Thoracic aorta (tissue), 2 donors: Measurements from ENCODE around the gene NECAB2. TPM values are rescaled to one million over a fixed set of nuclear protein-coding genes. Genes with fewer than 3 reads are reported as not detected.

Source experiments
- ATAC-seq: fragments of 150-250 bp; one replicate; pipeline ENCODE4 v1.8.0; 2017; ENCODE audit warnings: low read depth; ENCODE audit not compliant: insufficient number of reproducible peaks, low FRiP score
- DNase-seq: peaks from one replicate; pipeline ENCODE4 v3.0.0-alpha.2; 2020; ENCODE audit warnings: low spot score
- H3K27ac ChIP-seq, 2 donors: fragments of 200-600 bp; sonication (generic); 1 replicate in 1 of 2; 2 replicates in 1 of 2; pipeline ENCODE4 v1.5.1; 2016; ENCODE audit warnings: mild to moderate bottlenecking in 2 of 2, moderate library complexity in 2 of 2
- H3K27me3 ChIP-seq: fragments of 200-600 bp; sonication (generic); replicated peaks from 2 replicates; pipeline ENCODE4 v1.6.0; 2016; ENCODE audit warnings: mild to moderate bottlenecking; ENCODE audit not compliant: insufficient read depth
- H3K36me3 ChIP-seq: fragments of 200-600 bp; sonication (generic); one replicate; pipeline ENCODE4 v1.5.1; 2016
- H3K4me1 ChIP-seq, 2 donors: fragments of 200-600 bp; sonication (generic); 1 replicate in 1 of 2; 2 replicates in 1 of 2; pipeline versions ENCODE4 v1.5.1 to v1.6.0; 2016; ENCODE audit warnings: low read depth in 2 of 2, mild to moderate bottlenecking in 1 of 2; ENCODE audit not compliant: control insufficient read depth in 1 of 2
- H3K4me3 ChIP-seq: fragments of 200-600 bp; sonication (generic); 2 replicates; pipeline ENCODE4 v1.5.1; 2016; ENCODE audit warnings: mild to moderate bottlenecking
- H3K9me3 ChIP-seq: fragments of 200-600 bp; sonication (generic); 2 replicates; pipeline ENCODE4 v1.5.1; 2016
- total RNA-seq, 2 donors: library from RNA; depleted of rRNA; stranded (reverse); fragments of >200 nt; gene quantifications; one replicate each; pipeline versions ENCODE4 v1.1.0 to v1.2.3, GENCODE V29; 2016
- TF ChIP-seq, protein P1 (sequence below): fragments of 200-600 bp; sonication (generic); IDR thresholded peaks from one replicate; pipeline ENCODE4 v1.5.1; 2019; ENCODE audit warnings: antibody characterized with exemption

NECAB2 gene
- total RNA-seq, 2 donors from 2014 or later = not detected

DNA sequence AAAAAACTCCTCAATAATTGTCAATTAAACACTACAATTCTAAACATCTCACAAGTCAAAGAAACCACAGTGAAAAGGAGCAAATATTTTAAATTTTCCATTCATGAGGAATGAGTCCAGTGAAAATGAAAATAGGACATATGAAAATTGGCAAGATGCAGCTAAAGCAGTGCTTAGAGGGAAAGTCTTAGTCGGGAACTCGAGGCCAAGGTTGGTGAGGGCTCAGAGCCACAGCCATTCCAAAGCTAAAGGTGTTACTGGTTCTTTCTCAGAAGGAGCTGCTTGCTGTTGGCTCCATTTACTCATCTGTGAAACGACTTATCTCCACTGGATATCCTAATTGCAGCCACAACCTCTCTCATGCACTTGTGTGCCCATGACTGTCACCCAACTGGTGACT, 68.1 kb downstream of the NECAB2 start:
- H3K9me3 ChIP-seq = peaks cover 10% of the 10 kb centered on the region
- no peak for ATAC-seq
- DNase-seq = no peak
- no peak overlapping the region for H3K4me3 ChIP-seq
- H3K27ac ChIP-seq = no peak overlapping the region
- H3K27me3 ChIP-seq = no peaks in the 10 kb centered on the region
- H3K36me3 ChIP-seq = no peaks in the 10 kb centered on the region
- TF ChIP-seq, protein P1, sequence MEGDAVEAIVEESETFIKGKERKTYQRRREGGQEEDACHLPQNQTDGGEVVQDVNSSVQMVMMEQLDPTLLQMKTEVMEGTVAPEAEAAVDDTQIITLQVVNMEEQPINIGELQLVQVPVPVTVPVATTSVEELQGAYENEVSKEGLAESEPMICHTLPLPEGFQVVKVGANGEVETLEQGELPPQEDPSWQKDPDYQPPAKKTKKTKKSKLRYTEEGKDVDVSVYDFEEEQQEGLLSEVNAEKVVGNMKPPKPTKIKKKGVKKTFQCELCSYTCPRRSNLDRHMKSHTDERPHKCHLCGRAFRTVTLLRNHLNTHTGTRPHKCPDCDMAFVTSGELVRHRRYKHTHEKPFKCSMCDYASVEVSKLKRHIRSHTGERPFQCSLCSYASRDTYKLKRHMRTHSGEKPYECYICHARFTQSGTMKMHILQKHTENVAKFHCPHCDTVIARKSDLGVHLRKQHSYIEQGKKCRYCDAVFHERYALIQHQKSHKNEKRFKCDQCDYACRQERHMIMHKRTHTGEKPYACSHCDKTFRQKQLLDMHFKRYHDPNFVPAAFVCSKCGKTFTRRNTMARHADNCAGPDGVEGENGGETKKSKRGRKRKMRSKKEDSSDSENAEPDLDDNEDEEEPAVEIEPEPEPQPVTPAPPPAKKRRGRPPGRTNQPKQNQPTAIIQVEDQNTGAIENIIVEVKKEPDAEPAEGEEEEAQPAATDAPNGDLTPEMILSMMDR = no peak
- H3K4me1 ChIP-seq = no peaks in the 10 kb centered on the region

- TF ChIP-seq, protein P1 = no peak
- Histone ChIP-seq H3K4me1 (no peaks in the 10 kb centered on the region), H3K9me3 (peaks cover 10% of the 10 kb centered on the region), H3K4me3 (no peak overlapping the region), H3K36me3 (no peaks in the 10 kb centered on the region), H3K27ac (no peak overlapping the region), H3K27me3 (no peaks in the 10 kb centered on the region)
- no peak for DNase-seq
- ATAC-seq = no peak
Observed at GRCh38 chr16:84036982-84037425, 69.0 kb downstream of the NECAB2 start.

- no peaks in the 10 kb centered on the region for H3K4me1 ChIP-seq
Observed at GRCh38 chr16:84038469-84038868, 70.4 kb downstream of the NECAB2 start.

GRCh38 chr16:84039696-84040095, 71.7 kb downstream of the NECAB2 start:
- TF ChIP-seq, protein P1 = no peak
- Histone ChIP-seq H3K36me3 (no peaks in the 10 kb centered on the region), H3K4me1 (no peaks in the 10 kb centered on the region), H3K4me3 (no peak overlapping the region), H3K9me3 (peaks cover 10% of the 10 kb centered on the region), H3K27me3 (no peaks in the 10 kb centered on the region), H3K27ac (no peak overlapping the region)
- ATAC-seq (no peak), DNase-seq (no peak)

More at GRCh38 chr16:84038469-84038868, 70.4 kb downstream of the NECAB2 start:
- Histone ChIP-seq H3K36me3 (no peaks in the 10 kb centered on the region), H3K4me3 (no peak overlapping the region), H3K27ac (no peak overlapping the region), H3K27me3 (no peaks in the 10 kb centered on the region), H3K9me3 (peaks cover 10% of the 10 kb centered on the region)
- DNase-seq (no peak), ATAC-seq (no peak)
- TF ChIP-seq, protein P1 = no peak

DNA sequence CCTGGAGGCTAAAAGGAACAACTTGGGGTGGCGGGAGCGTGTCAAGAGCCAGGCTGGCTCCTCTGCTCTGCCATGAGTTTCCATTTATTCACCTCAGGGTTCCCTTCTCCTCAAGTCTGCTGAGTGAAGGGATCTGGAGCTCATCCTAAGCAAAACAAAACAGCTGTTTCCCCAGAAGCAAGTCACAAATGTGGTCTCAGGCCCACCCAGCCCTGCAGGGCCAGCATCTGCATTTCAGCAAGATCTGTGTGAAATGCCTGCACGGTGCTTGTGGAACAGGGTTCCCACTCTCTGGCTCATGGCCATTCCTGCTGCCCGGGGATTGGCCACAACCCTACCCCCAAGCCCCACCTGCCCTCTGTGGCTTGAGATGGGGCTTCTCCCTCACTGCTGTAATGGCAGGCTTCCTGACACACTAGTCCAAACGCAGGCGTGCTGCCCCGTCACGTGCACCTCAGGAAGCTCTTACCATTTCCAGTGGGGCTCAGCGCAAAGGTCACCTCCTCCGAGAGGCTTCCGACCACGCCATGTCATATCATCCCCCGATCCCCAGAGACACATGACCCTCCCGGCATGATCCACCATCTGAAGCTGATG, 72.3 kb downstream of the NECAB2 start:
- Histone ChIP-seq H3K27ac (no peak overlapping the region), H3K4me3 (no peak overlapping the region), H3K4me1 (no peaks in the 10 kb centered on the region), H3K9me3 (peaks cover 10% of the 10 kb centered on the region), H3K27me3 (no peaks in the 10 kb centered on the region), H3K36me3 (no peaks in the 10 kb centered on the region)
- ATAC-seq (no peak), DNase-seq (no peak)
- TF ChIP-seq, protein P1 = no peak
